Activated T-helper 2 cell treated with anti-CD3 and anti-CD28 coated beads, Interferon-gamma antibody, Interleukin-2, Interleukin-4, amounts not matched to agents 10 μg/mL and 5 μg/mL and 100 μg/mL, durations not matched to agents 14 hours and 24 hours and 36 hours (primary cell): ENCODE results near the gene ZNRF3. TPM values are rescaled to one million over a fixed set of nuclear protein-coding genes. Genes with fewer than 3 reads are reported as not detected.

ENCODE experiments used
- DNase-seq: peaks from one replicate; pipeline ENCODE4 v3.0.0; 2021; ENCODE audit warnings: low spot score
- H3K27ac Mint-ChIP-seq: one replicate; pipeline ENCODE4 v1.8.0; 2021; ENCODE audit warnings: mixed read lengths
- H3K27me3 Mint-ChIP-seq: one replicate; pipeline ENCODE4 v1.8.0; 2021; ENCODE audit warnings: low read depth, mixed read lengths
- H3K36me3 Mint-ChIP-seq: one replicate; pipeline ENCODE4 v1.8.0; 2021; ENCODE audit warnings: low read depth, mixed read lengths
- H3K4me1 Mint-ChIP-seq: one replicate; pipeline ENCODE4 v1.8.0; 2021; ENCODE audit warnings: low read depth, mixed read lengths
- H3K4me3 Mint-ChIP-seq: one replicate; pipeline ENCODE4 v1.8.0; 2021; ENCODE audit warnings: low read depth, mild to moderate bottlenecking, moderate library complexity, mixed read lengths
- H3K9me3 Mint-ChIP-seq: one replicate; pipeline ENCODE4 v1.8.0; 2021; ENCODE audit warnings: mixed read lengths
- intact Hi-C: fragments of 100-400 bp; cut with micrococcal nuclease; formaldehyde crosslinking; loops from one replicate; pipeline ENCODE4 v1.15.1; 2023
- total RNA-seq: library from RNA; stranded (reverse); gene quantifications from 2 replicates; pipeline ENCODE4 v1.2.3, GENCODE V29; 2022

The ZNRF3 gene
- total RNA-seq, 1 donor from 2014 or later: 0.82 TPM

DNA sequence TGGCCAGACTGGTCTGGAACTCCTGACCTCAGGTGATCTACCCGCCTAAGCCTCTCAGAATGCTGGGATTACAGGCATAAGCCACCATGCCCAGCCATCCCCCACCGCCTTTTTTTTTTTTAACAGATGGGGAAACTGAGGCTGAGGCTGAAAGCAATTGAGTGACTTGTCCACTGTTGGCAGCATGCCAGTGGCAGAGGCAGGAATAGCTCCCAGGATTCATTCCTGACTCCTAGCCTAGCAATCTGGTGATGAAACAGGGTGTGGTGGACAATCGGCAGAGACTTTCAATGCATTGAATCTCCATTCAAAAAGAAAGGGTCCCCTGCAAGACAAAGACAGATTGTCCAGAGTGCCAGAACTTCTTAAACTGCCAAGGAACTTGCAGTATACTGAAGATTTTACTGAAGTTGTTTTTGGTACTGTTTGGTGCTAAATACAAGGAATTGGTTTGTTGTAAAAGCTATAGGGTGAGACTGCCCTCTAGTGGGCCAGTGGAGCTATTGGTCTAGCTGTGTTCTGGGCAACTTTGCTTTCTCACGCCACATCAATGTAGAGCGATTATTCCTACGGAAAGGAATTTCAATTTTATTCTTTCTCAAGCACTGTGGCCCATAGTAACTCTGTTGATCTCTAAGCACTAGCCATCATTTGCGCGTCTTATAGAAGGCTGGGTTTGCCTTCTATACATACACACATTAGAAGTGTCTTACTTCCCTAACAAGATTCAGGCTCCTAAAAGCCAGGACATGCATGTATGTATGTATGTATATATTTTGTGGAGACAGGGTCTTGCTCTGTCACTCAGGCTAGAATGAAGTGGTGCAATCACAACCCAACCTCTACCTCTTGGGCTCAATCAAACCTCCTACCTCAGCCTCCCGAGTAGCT, 157.3 kb downstream of the ZNRF3 start:
- Mint-ChIP-seq H3K27me3 (peaks cover 16% of the 10 kb centered on the region), H3K36me3 (no peaks in the 10 kb centered on the region), H3K27ac (no peak overlapping the region), H3K4me1 (no peaks in the 10 kb centered on the region), H3K9me3 (no peaks in the 10 kb centered on the region), H3K4me3 (no peak overlapping the region)
- intact Hi-C loops: loop anchor here (1.0 to 5.0 kb wide), 2 partner anchors 185 to 438 kb away; no protein-coding TSS in a partner anchor
- peak; percentile 41 for DNase-seq

DNA sequence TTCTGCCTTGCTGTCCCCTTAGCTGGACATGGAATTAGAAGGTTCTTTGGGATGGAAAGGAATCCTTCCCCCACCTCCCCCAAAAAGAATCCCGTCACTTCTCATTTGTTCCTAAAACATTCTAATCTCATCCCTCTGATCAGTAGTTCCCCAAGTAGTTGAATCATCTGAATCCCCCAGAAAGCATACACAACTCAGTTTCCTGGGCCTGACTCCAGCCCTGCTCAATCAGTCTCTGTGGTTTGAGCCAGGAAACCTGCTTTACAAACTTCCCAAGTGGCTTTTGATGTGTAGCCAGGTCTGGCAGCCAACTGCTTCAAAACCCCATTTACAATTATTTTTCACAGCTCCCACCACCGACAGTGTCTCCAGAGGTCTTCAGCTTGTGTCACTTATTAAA, 158.0 kb downstream of the ZNRF3 start:
- Mint-ChIP-seq H3K9me3 (no peaks in the 10 kb centered on the region), H3K4me1 (no peaks in the 10 kb centered on the region), H3K27me3 (peaks cover 15% of the 10 kb centered on the region), H3K4me3 (no peak overlapping the region), H3K36me3 (no peaks in the 10 kb centered on the region), H3K27ac (no peak overlapping the region)
- no peak for DNase-seq
- intact Hi-C loops: loop anchor here (5.0 kb wide), 1 partner anchor 439 kb away; no protein-coding TSS in a partner anchor

DNA sequence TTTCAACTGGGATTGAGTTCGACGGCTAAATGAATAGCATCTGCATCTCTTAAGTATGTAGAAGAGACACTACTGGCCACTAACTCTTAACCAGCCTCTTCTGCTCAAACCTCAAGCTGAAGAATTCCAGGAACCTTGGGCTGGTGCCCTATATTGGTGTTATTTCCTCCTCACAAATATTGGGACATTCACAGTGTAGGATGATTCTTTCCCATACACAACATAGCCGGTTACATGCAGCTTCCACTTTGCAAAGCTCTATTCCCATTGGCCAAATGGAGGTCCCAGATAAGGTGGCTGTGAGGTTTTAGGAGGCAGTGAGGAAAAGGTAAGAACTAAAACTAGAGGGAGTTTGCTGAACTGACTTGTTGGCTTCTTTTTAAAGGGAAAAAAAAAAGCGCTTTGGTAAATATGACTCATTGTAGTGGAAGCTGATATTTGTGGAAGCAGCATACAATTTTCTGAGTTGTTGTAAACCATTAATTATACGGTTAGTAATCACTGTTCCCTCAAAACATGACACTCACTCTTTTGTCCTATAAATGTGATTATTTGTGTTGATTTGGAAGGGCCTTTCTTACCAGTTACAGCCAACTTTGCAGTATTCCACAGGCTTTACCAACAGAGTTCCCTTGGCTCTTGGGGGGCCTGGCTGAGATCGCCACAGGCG, 160.7 kb downstream of the ZNRF3 start:
- no peak for DNase-seq
- H3K27ac Mint-ChIP-seq: no peak overlapping the region
- no peaks in the 10 kb centered on the region for H3K36me3 Mint-ChIP-seq
- no peaks in the 10 kb centered on the region for H3K9me3 Mint-ChIP-seq
- no peaks in the 10 kb centered on the region for H3K4me1 Mint-ChIP-seq
- intact Hi-C loops: loop anchor here (5.0 kb wide), 1 partner anchor 442 kb away; no protein-coding TSS in a partner anchor
- no peak overlapping the region for H3K4me3 Mint-ChIP-seq
- H3K27me3 Mint-ChIP-seq: peaks cover 10% of the 10 kb centered on the region

DNA sequence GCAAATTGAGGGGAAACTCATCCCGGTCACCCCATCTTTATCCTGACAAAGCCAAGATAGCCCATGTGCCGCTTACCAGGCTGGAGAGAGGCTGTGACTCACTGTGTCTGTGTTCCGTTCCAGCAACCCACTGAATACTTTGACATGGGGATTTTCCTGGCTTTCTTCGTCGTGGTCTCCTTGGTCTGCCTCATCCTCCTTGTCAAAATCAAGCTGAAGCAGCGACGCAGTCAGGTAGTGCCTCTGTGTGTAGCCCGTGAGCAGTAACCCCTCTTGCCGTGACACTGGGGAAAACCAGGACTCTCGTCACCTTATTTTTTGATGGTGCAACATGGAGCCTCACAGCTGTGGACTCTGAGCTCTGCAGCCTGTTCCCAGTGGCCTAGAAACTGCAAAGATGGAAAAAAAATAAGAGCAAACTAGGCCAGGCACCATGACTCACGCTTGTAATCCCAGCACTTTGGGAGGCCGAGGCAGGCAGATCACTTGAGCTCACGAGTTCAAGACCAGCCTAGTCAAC, 161.3 kb downstream of the ZNRF3 start:
- Mint-ChIP-seq H3K4me1 (no peaks in the 10 kb centered on the region), H3K27me3 (peaks cover 10% of the 10 kb centered on the region), H3K36me3 (no peaks in the 10 kb centered on the region), H3K9me3 (no peaks in the 10 kb centered on the region), H3K27ac (no peak overlapping the region), H3K4me3 (no peak overlapping the region)
- intact Hi-C loops: loop anchor here (5.0 kb wide), 1 partner anchor 442 kb away; no protein-coding TSS in a partner anchor
- no peak for DNase-seq

DNA sequence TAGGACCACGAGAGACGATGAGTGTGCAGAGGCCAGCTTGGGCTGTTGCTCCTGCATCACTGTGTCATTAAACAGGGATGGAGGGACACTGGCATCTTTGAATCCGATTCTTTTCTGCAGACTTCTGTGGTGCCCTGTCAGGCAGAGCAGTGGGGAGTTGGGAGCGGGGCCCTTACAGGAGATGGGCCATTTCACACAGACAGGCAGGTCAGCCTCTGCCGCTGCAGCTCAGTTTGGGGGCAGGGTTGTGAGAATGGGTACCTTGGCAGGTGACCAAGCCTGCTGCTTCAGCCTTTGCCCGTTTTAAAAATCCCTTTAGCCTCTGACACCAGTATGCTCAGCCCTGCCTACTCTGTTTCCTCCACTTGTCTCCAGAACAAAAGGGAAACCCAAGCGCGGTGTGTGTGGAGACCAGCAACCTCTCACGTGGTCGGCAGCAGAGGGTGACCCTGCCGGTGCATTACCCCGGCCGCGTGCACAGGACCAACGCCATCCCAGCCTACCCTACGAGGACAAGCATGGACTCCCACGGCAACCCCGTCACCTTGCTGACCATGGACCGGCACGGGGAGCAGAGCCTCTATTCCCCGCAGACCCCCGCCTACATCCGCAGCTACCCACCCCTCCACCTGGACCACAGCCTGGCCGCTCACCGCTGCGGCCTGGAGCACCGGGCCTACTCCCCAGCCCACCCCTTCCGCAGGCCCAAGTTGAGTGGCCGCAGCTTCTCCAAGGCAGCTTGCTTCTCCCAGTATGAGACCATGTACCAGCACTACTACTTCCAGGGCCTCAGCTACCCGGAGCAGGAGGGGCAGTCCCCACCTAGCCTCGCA, 165.7 kb downstream of the ZNRF3 start:
- no peaks in the 10 kb centered on the region for H3K36me3 Mint-ChIP-seq

DNA sequence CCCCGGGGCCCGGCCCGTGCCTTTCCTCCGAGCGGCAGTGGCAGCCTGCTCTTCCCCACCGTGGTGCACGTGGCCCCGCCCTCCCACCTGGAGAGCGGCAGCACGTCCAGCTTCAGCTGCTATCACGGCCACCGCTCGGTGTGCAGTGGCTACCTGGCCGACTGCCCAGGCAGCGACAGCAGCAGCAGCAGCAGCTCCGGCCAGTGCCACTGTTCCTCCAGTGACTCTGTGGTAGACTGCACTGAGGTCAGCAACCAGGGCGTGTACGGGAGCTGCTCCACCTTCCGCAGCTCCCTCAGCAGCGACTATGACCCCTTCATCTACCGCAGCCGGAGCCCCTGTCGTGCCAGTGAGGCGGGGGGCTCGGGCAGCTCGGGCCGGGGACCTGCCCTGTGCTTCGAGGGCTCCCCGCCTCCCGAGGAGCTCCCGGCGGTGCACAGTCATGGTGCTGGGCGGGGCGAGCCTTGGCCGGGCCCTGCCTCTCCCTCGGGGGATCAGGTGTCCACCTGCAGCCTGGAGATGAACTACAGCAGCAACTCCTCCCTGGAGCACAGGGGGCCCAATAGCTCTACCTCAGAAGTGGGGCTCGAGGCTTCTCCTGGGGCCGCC, 166.4 kb downstream of the ZNRF3 start:
- H3K9me3 Mint-ChIP-seq: no peaks in the 10 kb centered on the region
- H3K27ac Mint-ChIP-seq: no peak overlapping the region
- DNase-seq: no peak
- intact Hi-C loops: no loop called here
- no peaks in the 10 kb centered on the region for H3K27me3 Mint-ChIP-seq
- H3K36me3 Mint-ChIP-seq: no peaks in the 10 kb centered on the region
- H3K4me1 Mint-ChIP-seq: no peaks in the 10 kb centered on the region
- no peak overlapping the region for H3K4me3 Mint-ChIP-seq

More for the DNA sequence above, 165.7 kb downstream of the ZNRF3 start:
- Mint-ChIP-seq H3K27me3 (no peaks in the 10 kb centered on the region), H3K9me3 (no peaks in the 10 kb centered on the region), H3K27ac (no peak overlapping the region), H3K4me1 (no peaks in the 10 kb centered on the region), H3K4me3 (no peak overlapping the region)
- DNase-seq: no peak
- intact Hi-C loops: no loop called here

DNA sequence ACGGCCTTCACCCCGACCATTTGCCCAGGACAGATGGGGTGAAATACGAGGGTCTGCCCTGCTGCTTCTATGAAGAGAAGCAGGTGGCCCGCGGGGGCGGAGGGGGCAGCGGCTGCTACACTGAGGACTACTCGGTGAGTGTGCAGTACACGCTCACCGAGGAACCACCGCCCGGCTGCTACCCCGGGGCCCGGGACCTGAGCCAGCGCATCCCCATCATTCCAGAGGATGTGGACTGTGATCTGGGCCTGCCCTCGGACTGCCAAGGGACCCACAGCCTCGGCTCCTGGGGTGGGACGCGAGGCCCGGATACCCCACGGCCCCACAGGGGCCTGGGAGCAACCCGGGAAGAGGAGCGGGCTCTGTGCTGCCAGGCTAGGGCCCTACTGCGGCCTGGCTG, 167.1 kb downstream of the ZNRF3 start:
- H3K27me3 Mint-ChIP-seq: no peaks in the 10 kb centered on the region
- no peak overlapping the region for H3K27ac Mint-ChIP-seq
- no peaks in the 10 kb centered on the region for H3K36me3 Mint-ChIP-seq
- no peak for DNase-seq
- intact Hi-C loops: no loop called here
- no peak overlapping the region for H3K4me3 Mint-ChIP-seq
- no peaks in the 10 kb centered on the region for H3K4me1 Mint-ChIP-seq
- H3K9me3 Mint-ChIP-seq: no peaks in the 10 kb centered on the region

DNA sequence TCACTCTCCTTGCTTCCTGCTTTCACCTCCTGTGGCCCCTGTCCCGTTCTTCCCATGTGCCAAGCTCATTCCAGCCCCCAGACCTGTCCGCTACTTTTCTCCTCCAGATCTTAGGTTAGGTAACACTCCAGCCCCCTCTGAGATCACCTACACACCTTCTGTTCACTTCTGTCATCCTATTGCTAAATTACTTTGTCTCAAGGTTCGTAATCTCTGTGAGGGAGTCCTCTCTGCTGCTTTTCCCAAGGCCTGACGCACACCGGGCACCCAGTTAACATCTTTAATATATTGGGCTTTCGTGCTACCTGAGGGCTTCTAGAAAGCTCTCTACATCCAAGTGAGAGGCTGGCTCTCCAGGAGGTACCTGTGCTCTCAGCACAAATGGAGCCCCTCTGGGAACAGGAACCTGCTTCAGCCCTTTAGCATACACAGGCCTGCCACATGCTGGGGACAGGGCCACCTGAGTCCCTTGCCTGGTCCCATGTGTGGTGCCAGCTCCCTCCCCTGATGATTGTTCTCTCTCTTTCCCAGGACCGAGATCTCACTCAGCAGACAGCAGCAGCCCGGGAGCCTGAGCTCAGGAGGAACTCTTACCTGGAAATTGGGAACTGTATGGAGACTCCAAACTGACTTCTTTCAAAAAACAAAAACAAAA, 169.8 kb downstream of the ZNRF3 start:
- no peak for DNase-seq
- H3K27me3 Mint-ChIP-seq: peaks cover 9% of the 10 kb centered on the region
- intact Hi-C loops: no loop called here
- H3K27ac Mint-ChIP-seq: no peak overlapping the region
- H3K4me1 Mint-ChIP-seq: no peaks in the 10 kb centered on the region
- no peaks in the 10 kb centered on the region for H3K9me3 Mint-ChIP-seq
- H3K36me3 Mint-ChIP-seq: no peaks in the 10 kb centered on the region
- H3K4me3 Mint-ChIP-seq: no peak overlapping the region

DNA sequence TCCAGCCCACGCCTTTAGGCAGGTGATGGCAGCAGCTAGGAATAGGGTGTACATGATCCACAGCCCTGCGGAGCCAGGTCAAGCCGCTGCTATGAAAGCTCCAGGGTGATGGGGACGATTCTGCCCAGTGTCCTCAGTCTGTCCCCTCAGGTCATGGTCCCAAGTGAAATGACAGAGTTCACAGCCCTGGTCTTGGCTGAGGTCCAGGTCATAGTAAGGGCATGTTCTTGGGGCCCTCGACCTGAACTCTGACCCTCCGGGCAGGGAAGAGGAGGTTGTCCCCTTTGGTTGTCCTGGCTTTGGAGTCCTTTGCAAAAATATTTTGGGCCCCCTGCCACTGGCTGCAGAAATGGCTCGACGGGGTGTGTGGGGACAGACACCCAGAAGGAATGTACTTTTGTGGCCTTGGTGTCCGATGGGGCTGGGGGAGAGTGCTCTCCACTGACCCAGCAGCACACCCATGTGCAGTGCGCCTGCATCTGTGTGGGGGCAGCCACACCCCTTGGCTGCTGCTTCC, 170.9 kb downstream of the ZNRF3 start:
- H3K27me3 Mint-ChIP-seq: peaks cover 12% of the 10 kb centered on the region
- no peaks in the 10 kb centered on the region for H3K9me3 Mint-ChIP-seq
- no peaks in the 10 kb centered on the region for H3K4me1 Mint-ChIP-seq
- intact Hi-C loops: no loop called here
- H3K36me3 Mint-ChIP-seq: no peaks in the 10 kb centered on the region
- H3K4me3 Mint-ChIP-seq: no peak overlapping the region
- no peak overlapping the region for H3K27ac Mint-ChIP-seq
- DNase-seq: no peak

DNA sequence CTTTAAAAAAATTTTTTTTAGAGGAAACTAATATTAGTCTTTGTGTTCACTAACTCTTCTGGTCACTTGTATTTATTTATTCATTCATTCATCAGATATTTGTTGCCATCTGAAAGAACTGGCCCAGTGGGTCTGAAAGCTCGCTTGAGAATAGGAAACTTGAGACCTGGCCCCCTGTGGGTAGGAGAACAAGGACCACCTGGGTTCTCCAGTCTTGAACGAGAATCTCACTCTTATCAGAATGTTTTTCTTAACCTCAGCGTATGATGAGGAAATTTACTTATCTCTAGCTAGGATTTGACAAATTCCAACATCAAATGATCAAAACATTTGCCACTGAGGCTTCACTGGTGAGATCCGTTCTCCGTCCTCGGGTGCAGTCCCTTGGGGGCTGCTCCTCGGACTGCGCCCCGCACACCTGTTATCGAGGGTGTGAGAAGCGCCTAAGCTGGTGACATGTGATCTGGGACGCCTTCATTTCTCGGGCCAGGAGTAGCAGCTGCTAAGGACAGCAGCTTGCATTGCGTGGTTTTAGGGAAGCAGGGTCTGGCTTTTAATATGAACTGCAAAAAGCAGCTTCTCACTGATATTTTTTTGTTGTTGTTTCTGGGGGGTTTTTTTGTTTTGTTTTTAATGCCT, 171.9 kb downstream of the ZNRF3 start:
- no peak for DNase-seq
- intact Hi-C loops: no loop called here
- H3K4me3 Mint-ChIP-seq: no peak overlapping the region
- no peaks in the 10 kb centered on the region for H3K36me3 Mint-ChIP-seq
- H3K9me3 Mint-ChIP-seq: no peaks in the 10 kb centered on the region
- peaks cover 17% of the 10 kb centered on the region for H3K27me3 Mint-ChIP-seq
- H3K27ac Mint-ChIP-seq: no peak overlapping the region
- H3K4me1 Mint-ChIP-seq: no peaks in the 10 kb centered on the region

DNA sequence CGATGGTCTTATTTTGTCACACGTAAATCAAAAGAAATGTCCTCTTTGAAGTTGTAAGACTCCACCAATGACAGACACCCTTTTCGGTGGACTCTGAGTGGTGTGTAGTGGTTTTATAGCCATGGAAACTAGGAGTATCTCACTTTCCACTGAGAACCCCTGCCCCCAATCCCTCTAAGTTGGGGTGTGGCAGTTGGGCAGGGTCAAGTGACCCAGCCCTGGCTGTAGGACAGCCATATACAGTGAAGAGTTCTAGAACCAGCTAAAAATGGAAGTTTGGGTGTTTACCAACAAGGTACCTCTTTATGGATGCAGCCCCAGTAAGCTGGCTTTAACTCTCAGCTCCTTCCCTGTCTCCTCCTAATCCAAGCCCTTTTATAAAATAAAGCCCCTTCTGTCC, 173.1 kb downstream of the ZNRF3 start:
- no peak overlapping the region for H3K4me3 Mint-ChIP-seq

More for the DNA sequence above, 173.1 kb downstream of the ZNRF3 start:
- H3K4me1 Mint-ChIP-seq: no peaks in the 10 kb centered on the region
- no peaks in the 10 kb centered on the region for H3K9me3 Mint-ChIP-seq
- peaks cover 28% of the 10 kb centered on the region for H3K27me3 Mint-ChIP-seq
- no peak overlapping the region for H3K27ac Mint-ChIP-seq
- no peaks in the 10 kb centered on the region for H3K36me3 Mint-ChIP-seq
- no peak for DNase-seq
- intact Hi-C loops: no loop called here
